WTC11 (cell line): ENCODE results near the gene CCDC69.

Source experiments
- ARID4B ChIP-seq: sonication (generic); formaldehyde crosslinking; IDR thresholded peaks from 2 replicates; pipeline ENCODE4 v1.8.0; 2023; ENCODE audit warnings: missing genetic modification reagents, mild to moderate bottlenecking, borderline replicate concordance
- ESRRA ChIP-seq: sonication (generic); formaldehyde crosslinking; IDR thresholded peaks from 2 replicates; pipeline ENCODE4 v1.8.1; 2022; ENCODE audit warnings: mild to moderate bottlenecking, missing genetic modification reagents, borderline replicate concordance
- MYBL2 ChIP-seq: sonication (generic); formaldehyde crosslinking; IDR thresholded peaks from 2 replicates; pipeline ENCODE4 v1.8.1; 2023; ENCODE audit warnings: mild to moderate bottlenecking, moderate library complexity, missing genetic modification reagents
- NR1H2 ChIP-seq: sonication (generic); formaldehyde crosslinking; IDR thresholded peaks from 2 replicates; pipeline ENCODE4 v1.9.0; 2021; ENCODE audit warnings: mild to moderate bottlenecking, moderate library complexity, missing genetic modification reagents
- NR3C1 ChIP-seq: sonication (generic); formaldehyde crosslinking; conservative IDR thresholded peaks from 2 replicates; pipeline ENCODE4 v1.8.1; 2023; ENCODE audit warnings: low read depth, mild to moderate bottlenecking, missing genetic modification reagents
- SP1 ChIP-seq: sonication (generic); formaldehyde crosslinking; conservative IDR thresholded peaks from 2 replicates; pipeline ENCODE4 v1.8.1; 2022; ENCODE audit warnings: missing genetic modification reagents
- TCF7 ChIP-seq: sonication (generic); formaldehyde crosslinking; IDR thresholded peaks from 2 replicates; pipeline ENCODE4 v1.8.0; 2022; ENCODE audit warnings: mild to moderate bottlenecking, low read depth, missing genetic modification reagents, moderate library complexity
- TP53 ChIP-seq: sonication (generic); formaldehyde crosslinking; IDR thresholded peaks from 2 replicates; pipeline ENCODE4 v1.8.1; 2023; ENCODE audit warnings: mild to moderate bottlenecking, missing genetic modification reagents
- ZBTB21 ChIP-seq: sonication (generic); formaldehyde crosslinking; IDR thresholded peaks from 2 replicates; pipeline ENCODE4 v1.8.1; 2023; ENCODE audit warnings: mild to moderate bottlenecking, missing genetic modification reagents, borderline replicate concordance
- TF ChIP-seq, protein P1 (sequence below): fragments of 200-600 bp; IDR thresholded peaks from 2 replicates; pipeline ENCODE4 v1.8.0; 2022; ENCODE audit warnings: antibody characterized with exemption
- TF ChIP-seq, protein P2 (sequence below): sonication (generic); formaldehyde crosslinking; IDR thresholded peaks from 2 replicates; pipeline ENCODE4 v1.8.0; 2023; ENCODE audit warnings: mild to moderate bottlenecking, missing genetic modification reagents

DNA sequence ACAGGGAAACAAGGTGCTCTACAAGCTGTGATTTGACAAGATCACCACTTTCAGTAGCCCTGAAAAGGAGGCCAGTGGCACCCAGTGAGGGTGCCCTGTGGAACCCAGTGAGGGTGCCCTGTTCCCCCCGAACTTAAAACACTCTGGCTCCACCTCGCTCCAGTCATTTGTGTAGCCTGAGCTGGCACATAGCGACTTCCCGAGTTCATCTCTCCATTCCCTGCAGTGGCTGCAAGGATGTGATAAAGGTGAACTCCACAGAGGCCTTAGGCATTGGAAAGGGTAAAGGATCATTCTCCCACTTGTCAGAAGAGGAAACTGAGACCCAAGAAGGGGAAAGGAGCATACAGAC lies 44.4 kb downstream of the CCDC69 start:
- TF ChIP-seq, protein P1, sequence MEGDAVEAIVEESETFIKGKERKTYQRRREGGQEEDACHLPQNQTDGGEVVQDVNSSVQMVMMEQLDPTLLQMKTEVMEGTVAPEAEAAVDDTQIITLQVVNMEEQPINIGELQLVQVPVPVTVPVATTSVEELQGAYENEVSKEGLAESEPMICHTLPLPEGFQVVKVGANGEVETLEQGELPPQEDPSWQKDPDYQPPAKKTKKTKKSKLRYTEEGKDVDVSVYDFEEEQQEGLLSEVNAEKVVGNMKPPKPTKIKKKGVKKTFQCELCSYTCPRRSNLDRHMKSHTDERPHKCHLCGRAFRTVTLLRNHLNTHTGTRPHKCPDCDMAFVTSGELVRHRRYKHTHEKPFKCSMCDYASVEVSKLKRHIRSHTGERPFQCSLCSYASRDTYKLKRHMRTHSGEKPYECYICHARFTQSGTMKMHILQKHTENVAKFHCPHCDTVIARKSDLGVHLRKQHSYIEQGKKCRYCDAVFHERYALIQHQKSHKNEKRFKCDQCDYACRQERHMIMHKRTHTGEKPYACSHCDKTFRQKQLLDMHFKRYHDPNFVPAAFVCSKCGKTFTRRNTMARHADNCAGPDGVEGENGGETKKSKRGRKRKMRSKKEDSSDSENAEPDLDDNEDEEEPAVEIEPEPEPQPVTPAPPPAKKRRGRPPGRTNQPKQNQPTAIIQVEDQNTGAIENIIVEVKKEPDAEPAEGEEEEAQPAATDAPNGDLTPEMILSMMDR, result no peak
- TF ChIP-seq ESRRA (CRISPR knock-in tag) (no peak), NR1H2 (CRISPR knock-in tag) (no peak), TCF7 (no peak), ARID4B (CRISPR knock-in tag) (no peak), ZBTB21 (CRISPR knock-in tag) (no peak), MYBL2 (no peak), SP1 (CRISPR knock-in tag) (no peak), NR3C1 (CRISPR knock-in tag) (no peak), TP53 (CRISPR knock-in tag) (no peak)
- TF ChIP-seq, protein P2, sequence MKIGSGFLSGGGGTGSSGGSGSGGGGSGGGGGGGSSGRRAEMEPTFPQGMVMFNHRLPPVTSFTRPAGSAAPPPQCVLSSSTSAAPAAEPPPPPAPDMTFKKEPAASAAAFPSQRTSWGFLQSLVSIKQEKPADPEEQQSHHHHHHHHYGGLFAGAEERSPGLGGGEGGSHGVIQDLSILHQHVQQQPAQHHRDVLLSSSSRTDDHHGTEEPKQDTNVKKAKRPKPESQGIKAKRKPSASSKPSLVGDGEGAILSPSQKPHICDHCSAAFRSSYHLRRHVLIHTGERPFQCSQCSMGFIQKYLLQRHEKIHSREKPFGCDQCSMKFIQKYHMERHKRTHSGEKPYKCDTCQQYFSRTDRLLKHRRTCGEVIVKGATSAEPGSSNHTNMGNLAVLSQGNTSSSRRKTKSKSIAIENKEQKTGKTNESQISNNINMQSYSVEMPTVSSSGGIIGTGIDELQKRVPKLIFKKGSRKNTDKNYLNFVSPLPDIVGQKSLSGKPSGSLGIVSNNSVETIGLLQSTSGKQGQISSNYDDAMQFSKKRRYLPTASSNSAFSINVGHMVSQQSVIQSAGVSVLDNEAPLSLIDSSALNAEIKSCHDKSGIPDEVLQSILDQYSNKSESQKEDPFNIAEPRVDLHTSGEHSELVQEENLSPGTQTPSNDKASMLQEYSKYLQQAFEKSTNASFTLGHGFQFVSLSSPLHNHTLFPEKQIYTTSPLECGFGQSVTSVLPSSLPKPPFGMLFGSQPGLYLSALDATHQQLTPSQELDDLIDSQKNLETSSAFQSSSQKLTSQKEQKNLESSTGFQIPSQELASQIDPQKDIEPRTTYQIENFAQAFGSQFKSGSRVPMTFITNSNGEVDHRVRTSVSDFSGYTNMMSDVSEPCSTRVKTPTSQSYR (CRISPR knock-in tag), result no peak
